Measurements from ENCODE around the gene MTMR3. TPM values are rescaled to one million over a fixed set of nuclear protein-coding genes. Genes with fewer than 3 reads are reported as not detected.

The MTMR3 gene
- total and polyA plus RNA-seq, 2 experiments from 2014 or later = 12.6 to 22.2 TPM

DNA sequence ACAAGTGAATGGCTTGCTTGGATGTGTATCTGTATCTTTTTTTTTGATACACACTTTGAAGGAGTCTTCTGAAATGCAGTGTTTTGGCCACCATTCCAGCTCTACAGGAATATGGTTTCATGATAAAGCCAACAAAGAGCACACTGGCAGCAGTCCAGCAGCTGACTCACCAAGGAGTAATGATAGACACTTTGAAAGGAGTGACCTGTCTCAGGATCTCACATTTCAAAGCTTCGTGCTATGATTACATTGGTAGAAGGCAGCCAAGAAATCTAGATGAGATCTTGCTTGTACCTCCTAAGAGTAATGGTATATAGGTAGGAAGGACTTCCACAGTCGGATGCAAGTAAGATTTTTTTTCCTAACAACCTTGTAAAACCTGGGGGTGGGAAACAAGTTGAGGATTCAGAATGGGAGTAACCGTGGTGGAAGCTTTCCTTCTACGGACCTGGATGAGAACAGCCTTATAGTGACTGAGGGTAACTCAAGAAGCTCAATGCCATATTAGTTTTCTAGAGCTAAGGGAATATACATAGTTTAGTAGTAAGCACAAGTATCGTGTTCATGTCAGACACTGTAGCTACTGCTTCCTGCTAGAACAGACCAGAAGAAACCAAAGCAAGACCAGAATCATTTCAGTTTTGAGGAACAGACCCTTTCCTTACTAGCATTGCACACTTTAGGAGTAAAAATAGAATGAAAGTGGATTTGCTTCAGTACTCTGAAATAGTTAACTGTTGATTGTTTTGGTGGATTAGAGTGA, 25.0 kb downstream of the MTMR3 start:
- Histone ChIP-seq H3K4me2 (ENCODE audit: unreplicated experiment) (peak overlapping the region; percentile 5), H3F3A (ENCODE audit: insufficient read depth) (peaks cover 29% of the 10 kb centered on the region), H3K27ac (no peak overlapping the region), H2AFZ (no peak overlapping the region), H3K36me3 (ENCODE audit: low read depth) (no peaks in the 10 kb centered on the region), H3K4me3 (no peak overlapping the region), H3K9me2 (ENCODE audit: insufficient read depth) (no peaks in the 10 kb centered on the region), H3K27me3 (replicated peaks; ENCODE audit: insufficient read depth) (no peaks in the 10 kb centered on the region), H4K20me1 (ENCODE audit: insufficient read depth) (peaks cover 30% of the 10 kb centered on the region), H3K9me3 (ENCODE audit: low read depth) (no peaks in the 10 kb centered on the region), H3K79me2 (ENCODE audit: insufficient read depth) (peaks cover 95% of the 10 kb centered on the region), H3K4me1 (ENCODE audit: insufficient read depth) (peaks cover 26% of the 10 kb centered on the region), H3K9ac (no peak overlapping the region)
- TF ChIP-seq EZH2 (IDR thresholded peaks at IDR 0.05; ENCODE audit: insufficient read depth, poor library complexity, severe bottlenecking) = no peak
- TF ChIP-seq EZH2phosphoT487 (IDR thresholded peaks at IDR 0.05; ENCODE audit: insufficient read depth, low read depth) = no peak
- DNase-seq = peak; percentile 83
- in situ Hi-C loops (cut with MboI) = no loop called here
- 62 to 64% methylated on average over 5 of the region's 5 CpGs for WGBS, 2 experiments (ENCODE audit: low coverage in 1 of 2, low lambda C conversion rate in 2 of 2, missing lambda C conversion rate in 2 of 2)

DNA sequence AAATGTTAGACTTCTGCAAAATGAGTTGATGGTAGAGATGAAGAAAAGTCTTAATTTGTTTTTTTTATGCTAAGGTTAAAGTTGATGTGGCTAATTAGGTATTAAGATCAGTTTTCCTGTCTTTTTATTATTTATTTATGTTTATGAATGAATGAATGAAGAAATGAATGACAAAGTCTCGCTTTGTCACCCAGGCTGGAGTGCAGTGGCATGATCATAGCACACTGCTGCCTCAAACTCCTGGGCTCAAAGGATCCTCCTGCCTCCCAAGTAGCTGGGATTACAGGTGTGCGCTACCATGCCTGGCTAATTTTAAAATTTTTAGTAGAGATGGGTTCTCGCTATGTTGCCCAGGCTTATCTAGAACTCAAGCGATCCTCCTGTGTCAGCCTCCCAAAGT, 29.2 kb downstream of the MTMR3 start:
- H3K4me3 ChIP-seq = no peak overlapping the region
- peaks cover 31% of the 10 kb centered on the region for H4K20me1 ChIP-seq (ENCODE audit: insufficient read depth)
- peaks cover 60% of the 10 kb centered on the region for H3K4me1 ChIP-seq (ENCODE audit: insufficient read depth)
- H3F3A ChIP-seq (ENCODE audit: insufficient read depth) = peaks cover 64% of the 10 kb centered on the region
- in situ Hi-C loops (cut with MboI) = no loop called here
- 95 to 98% methylated on average over 4 of the region's 4 CpGs for WGBS, 2 experiments (ENCODE audit: low coverage in 1 of 2, low lambda C conversion rate in 2 of 2, missing lambda C conversion rate in 2 of 2)
- no peaks in the 10 kb centered on the region for H3K27me3 ChIP-seq (replicated peaks; ENCODE audit: insufficient read depth)
- no peak overlapping the region for H3K9ac ChIP-seq
- H2AFZ ChIP-seq = no peak overlapping the region
- no peaks in the 10 kb centered on the region for H3K9me3 ChIP-seq (ENCODE audit: low read depth)
- H3K79me2 ChIP-seq (ENCODE audit: insufficient read depth) = peaks cover 81% of the 10 kb centered on the region
- no peak for TF ChIP-seq EZH2phosphoT487 (IDR thresholded peaks at IDR 0.05; ENCODE audit: insufficient read depth, low read depth)
- TF ChIP-seq EZH2 (IDR thresholded peaks at IDR 0.05; ENCODE audit: insufficient read depth, poor library complexity, severe bottlenecking) = no peak
- no peak overlapping the region for H3K27ac ChIP-seq
- peak overlapping the region; percentile 83 for H3K4me2 ChIP-seq (ENCODE audit: unreplicated experiment)
- no peak for DNase-seq
- H3K36me3 ChIP-seq (ENCODE audit: low read depth) = no peaks in the 10 kb centered on the region
- H3K9me2 ChIP-seq (ENCODE audit: insufficient read depth) = no peaks in the 10 kb centered on the region

DNA sequence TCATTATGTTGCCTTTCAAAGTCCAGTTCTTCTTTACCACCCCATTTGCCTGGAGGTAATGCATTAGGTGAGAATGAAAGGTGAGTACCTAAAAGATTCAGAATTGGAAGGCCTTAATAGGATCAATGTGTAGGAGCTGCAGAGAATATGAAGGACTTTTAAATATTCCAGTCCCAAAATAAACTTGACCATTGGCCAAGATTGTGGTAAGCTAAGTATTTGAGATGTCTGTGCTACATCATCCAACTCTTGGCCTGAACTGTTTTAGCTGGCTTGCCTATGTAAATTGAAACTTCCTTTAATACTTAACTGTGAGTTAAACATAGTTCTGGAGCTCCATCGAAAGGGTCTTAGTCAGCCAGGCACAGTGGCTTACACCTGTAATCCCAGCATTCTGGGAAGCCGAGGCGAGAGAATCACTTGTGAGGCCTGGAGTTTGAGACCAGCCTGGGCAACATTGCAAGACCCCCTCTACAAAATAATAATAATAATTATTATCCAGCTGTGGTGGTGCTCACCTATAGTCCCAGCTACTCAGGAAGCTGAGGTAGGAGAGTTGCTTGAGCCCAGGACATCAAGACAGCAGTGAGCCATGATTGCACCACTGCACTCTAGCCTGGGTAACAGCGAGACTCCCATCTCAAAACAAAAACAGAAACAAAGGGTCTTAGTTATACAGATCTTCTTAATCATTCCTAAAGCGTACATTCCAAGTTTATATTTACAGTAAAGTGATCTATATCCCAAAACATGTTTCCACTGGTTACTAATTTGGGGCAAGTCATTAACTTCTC, 29.8 kb downstream of the MTMR3 start:
- H3K79me2 ChIP-seq (ENCODE audit: insufficient read depth) = peaks cover 83% of the 10 kb centered on the region
- peaks cover 30% of the 10 kb centered on the region for H4K20me1 ChIP-seq (ENCODE audit: insufficient read depth)
- H3K27ac ChIP-seq = peak overlapping the region; percentile 66
- no peaks in the 10 kb centered on the region for H3K9me3 ChIP-seq (ENCODE audit: low read depth)
- WGBS, 2 experiments (ENCODE audit: low coverage in 1 of 2, low lambda C conversion rate in 2 of 2, missing lambda C conversion rate in 2 of 2) = 64% methylated on average over 5 of the region's 5 CpGs
- peak; percentile 85 for DNase-seq
- H3K9ac ChIP-seq = no peak overlapping the region
- H3K27me3 ChIP-seq (replicated peaks; ENCODE audit: insufficient read depth) = no peaks in the 10 kb centered on the region
- H3K4me1 ChIP-seq (ENCODE audit: insufficient read depth) = peaks cover 60% of the 10 kb centered on the region
- H3K36me3 ChIP-seq (ENCODE audit: low read depth) = no peaks in the 10 kb centered on the region
- H3K4me2 ChIP-seq (ENCODE audit: unreplicated experiment) = peak overlapping the region; percentile 83
- no peak overlapping the region for H2AFZ ChIP-seq
- TF ChIP-seq EZH2 (IDR thresholded peaks at IDR 0.05; ENCODE audit: insufficient read depth, poor library complexity, severe bottlenecking) (no peak), EZH2phosphoT487 (IDR thresholded peaks at IDR 0.05; ENCODE audit: insufficient read depth, low read depth) (no peak)
- H3K4me3 ChIP-seq = no peak overlapping the region
- H3F3A ChIP-seq (ENCODE audit: insufficient read depth) = peaks cover 57% of the 10 kb centered on the region
- in situ Hi-C loops (cut with MboI) = no loop called here
- H3K9me2 ChIP-seq (ENCODE audit: insufficient read depth) = no peaks in the 10 kb centered on the region

DNA sequence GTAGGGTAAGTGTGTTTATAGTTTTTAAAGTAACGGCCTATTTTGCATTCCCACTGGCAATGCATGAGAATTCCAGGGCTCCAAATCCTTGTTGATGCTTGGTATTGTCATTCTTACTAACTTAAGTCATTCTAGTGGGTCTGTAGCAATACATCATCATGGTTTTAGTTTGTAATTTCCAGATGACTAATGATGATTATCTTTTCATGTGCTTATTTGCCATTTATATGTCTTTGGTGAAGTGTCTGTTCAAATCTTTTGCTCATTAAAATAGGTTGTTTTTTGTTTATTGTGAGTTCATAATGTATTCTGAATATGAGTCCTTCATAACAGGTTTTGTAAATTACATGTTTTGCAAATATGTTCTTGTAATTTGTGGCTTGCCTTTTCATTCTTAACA, 31.2 kb downstream of the MTMR3 start:
- Histone ChIP-seq H3K27me3 (replicated peaks; ENCODE audit: insufficient read depth) (no peaks in the 10 kb centered on the region), H3K4me2 (ENCODE audit: unreplicated experiment) (peak overlapping the region; percentile 50), H3K27ac (peak overlapping the region; percentile 66), H3K4me1 (ENCODE audit: insufficient read depth) (peaks cover 61% of the 10 kb centered on the region), H3K9me3 (ENCODE audit: low read depth) (no peaks in the 10 kb centered on the region), H2AFZ (no peak overlapping the region), H3K79me2 (ENCODE audit: insufficient read depth) (peaks cover 83% of the 10 kb centered on the region), H3K4me3 (peak overlapping the region; percentile 24), H3F3A (ENCODE audit: insufficient read depth) (peaks cover 50% of the 10 kb centered on the region), H3K9me2 (ENCODE audit: insufficient read depth) (no peaks in the 10 kb centered on the region), H4K20me1 (ENCODE audit: insufficient read depth) (peaks cover 20% of the 10 kb centered on the region; the same call in 1 of the 2 replicates), H3K36me3 (ENCODE audit: low read depth) (no peaks in the 10 kb centered on the region), H3K9ac (peak overlapping the region; percentile 25)
- 0 to 3% methylated on average over 1 of the region's 1 CpG for WGBS, 2 experiments (ENCODE audit: low coverage in 1 of 2, low lambda C conversion rate in 2 of 2, missing lambda C conversion rate in 2 of 2)
- in situ Hi-C loops (cut with MboI) = no loop called here
- DNase-seq = peak; percentile 90
- TF ChIP-seq EZH2 (IDR thresholded peaks at IDR 0.05; ENCODE audit: insufficient read depth, poor library complexity, severe bottlenecking) = no peak
- no peak for TF ChIP-seq EZH2phosphoT487 (IDR thresholded peaks at IDR 0.05; ENCODE audit: insufficient read depth, low read depth)

Data from GM23248 (cell line).